ELR (cell line): Measurements from ENCODE around the gene PSAP.
A peak's percentile ranks its signal among the peaks of the same experiment; 100 is the strongest.
"Not testable (repeated sequence)": the region's sequence is repeated elsewhere in the genome, so short reads cannot be mapped to it uniquely, and the experiment has no call there.

Experiments used
- DNase-seq: peaks from one replicate; pipeline ENCODE4 v3.0.0-alpha.2; 2015; ENCODE audit warnings: low read depth

The PSAP gene

GRCh38 chr10:71850743-71851464 lies at the start of gene PSAP:
PSAP (minus strand) TSS chr10:71851251; CDS start chr10:71851221, 30 bp downstream.
- DNase-seq, result peak; percentile 99

GRCh38 chr10:71900441-71901180 lies 49.6 kb upstream of the PSAP start:
- DNase-seq, result no peak

GRCh38 chr10:71899665-71900412 lies 48.8 kb upstream of the PSAP start:
- DNase-seq, result no peak

- DNase-seq, result not testable (repeated sequence)
Observed at GRCh38 chr10:71898346-71898745, 47.3 kb upstream of the PSAP start.

GRCh38 chr10:71893920-71894319 lies 42.9 kb upstream of the PSAP start:
- DNase-seq, result no peak

- no peak for DNase-seq
Observed at GRCh38 chr10:71893258-71893815, 42.3 kb upstream of the PSAP start.

GRCh38 chr10:71891437-71891836 lies 40.4 kb upstream of the PSAP start:
- no peak for DNase-seq

- no peak for DNase-seq
Observed at GRCh38 chr10:71889388-71889987, 38.4 kb upstream of the PSAP start.

GRCh38 chr10:71888623-71889387 lies 37.8 kb upstream of the PSAP start:
- DNase-seq, result peak; percentile 78

- no peak for DNase-seq
Observed at GRCh38 chr10:71888248-71888622, 37.2 kb upstream of the PSAP start.

GRCh38 chr10:71887743-71888142 lies 36.7 kb upstream of the PSAP start:
- no peak for DNase-seq

GRCh38 chr10:71882813-71883659 lies 32.0 kb upstream of the PSAP start:
- DNase-seq, result no peak

GRCh38 chr10:71881647-71882355 lies 30.8 kb upstream of the PSAP start:
- no peak for DNase-seq

GRCh38 chr10:71881307-71881624 lies 30.2 kb upstream of the PSAP start:
- DNase-seq, result not testable (repeated sequence)

GRCh38 chr10:71880425-71881306 lies 29.6 kb upstream of the PSAP start:
- no peak for DNase-seq

GRCh38 chr10:71878327-71879034 lies 27.4 kb upstream of the PSAP start:
- DNase-seq, result no peak

- DNase-seq, result no peak
Observed at GRCh38 chr10:71877821-71878220, 26.8 kb upstream of the PSAP start.

GRCh38 chr10:71874680-71875354 lies 23.8 kb upstream of the PSAP start:
- DNase-seq, result not testable (repeated sequence)
